Measurements from ENCODE around the gene UBE2D2.

- no peak for TF ChIP-seq EZH2 (IDR thresholded peaks at IDR 0.05; ENCODE audit: low read depth, unreplicated experiment)
- no peak for TF ChIP-seq CTCF (conservative IDR thresholded peaks at IDR 0.05; ENCODE audit: low read depth in 2 of 2)
- no peak for TF ChIP-seq REST (IDR thresholded peaks at IDR 0.05; ENCODE audit: unreplicated experiment)
- no peak for TF ChIP-seq JUNB (IDR thresholded peaks at IDR 0.05; ENCODE audit: unreplicated experiment)
- TF ChIP-seq POLR2AphosphoS5 (IDR thresholded peaks at IDR 0.05; ENCODE audit: low read depth), result no peak
Observed at GRCh38 chr5:139584137-139584536, 23.0 kb downstream of the UBE2D2 start.
